CD4-positive, alpha-beta memory T cell (primary cell): ENCODE data around the gene IL19. TPM values are rescaled to one million over a fixed set of nuclear protein-coding genes. Genes with fewer than 3 reads are reported as not detected.
A peak's percentile ranks its signal among the peaks of the same experiment; 100 is the strongest.

ENCODE experiments used
- CTCF ChIA-PET: fragments of 350-600 bp; sonication (Branson Sonifier 250); formaldehyde crosslinking; loops from one replicate; lab custom pipeline; 2021; ENCODE audit warnings: inconsistent platforms; ENCODE audit not compliant: partially characterized antibody; lab: Charles Lee
- POLR2A ChIA-PET: fragments of 350-600 bp; sonication (Branson Sonifier 250); formaldehyde crosslinking; loops from one replicate; lab custom pipeline; 2021; ENCODE audit not compliant: partially characterized antibody; lab: Charles Lee
- DNase-seq, 5 donors: peaks; one replicate each; pipeline versions ENCODE4 v3.0.0 to v3.0.0-alpha.2; 2020 to 2022; ENCODE audit warnings: mixed read lengths in 1 of 5
- H3K27ac ChIP-seq: one replicate; pipeline ENCODE4 v1.7.0; 2013; ENCODE audit warnings: low read depth, low read length
- H3K27me3 ChIP-seq: 2 replicates; pipeline ENCODE4 v1.7.0; 2013; ENCODE audit warnings: mild to moderate bottlenecking, low read length, moderate library complexity; ENCODE audit not compliant: insufficient read depth
- H3K36me3 ChIP-seq: 2 replicates; pipeline ENCODE4 v1.7.0; 2013; ENCODE audit warnings: mild to moderate bottlenecking, low read length, moderate library complexity; ENCODE audit not compliant: insufficient read depth
- H3K4me1 ChIP-seq: 2 replicates; pipeline ENCODE4 v1.7.0; 2013; ENCODE audit warnings: mild to moderate bottlenecking, low read length, moderate library complexity; ENCODE audit not compliant: insufficient read depth
- H3K4me3 ChIP-seq, 2 donors: one replicate each; pipeline ENCODE4 v1.7.0; 2013; ENCODE audit warnings: low read length in 2 of 2, mild to moderate bottlenecking in 1 of 2
- H3K9me3 ChIP-seq, 2 donors: one replicate each; pipeline ENCODE4 v1.7.0; 2013; ENCODE audit warnings: low read length in 2 of 2, control low read depth in 1 of 2; ENCODE audit not compliant: control insufficient read depth in 1 of 2
- H3K27ac Mint-ChIP-seq, 7 donors: one replicate each; pipeline ENCODE4 v1.8.0; 2020 to 2021; ENCODE audit warnings: mixed read lengths in 7 of 7, mild to moderate bottlenecking in 6 of 7, inconsistent platforms in 3 of 7, moderate library complexity in 3 of 7
- H3K27me3 Mint-ChIP-seq, 2 donors: one replicate each; pipeline ENCODE4 v1.8.0; 2020 to 2021; ENCODE audit warnings: mixed read lengths in 2 of 2
- H3K36me3 Mint-ChIP-seq, 2 donors: one replicate each; pipeline ENCODE4 v1.8.0; 2020 to 2021; ENCODE audit warnings: mixed read lengths in 2 of 2, inconsistent platforms in 1 of 2, mild to moderate bottlenecking in 1 of 2
- H3K4me1 Mint-ChIP-seq, 4 donors: one replicate each; pipeline ENCODE4 v1.8.0; 2020 to 2021; ENCODE audit warnings: mixed read lengths in 4 of 4, mild to moderate bottlenecking in 1 of 4
- H3K4me3 Mint-ChIP-seq, 8 donors: one replicate each; pipeline ENCODE4 v1.8.0; 2020 to 2021; ENCODE audit warnings: mixed read lengths in 8 of 8, mild to moderate bottlenecking in 7 of 8, moderate library complexity in 6 of 8, inconsistent platforms in 3 of 8
- H3K9me3 Mint-ChIP-seq, 8 donors: one replicate each; pipeline ENCODE4 v1.8.0; 2020 to 2021; ENCODE audit warnings: mixed read lengths in 8 of 8, mild to moderate bottlenecking in 5 of 8, inconsistent platforms in 3 of 8, moderate library complexity in 1 of 8
- intact Hi-C: fragments of 100-400 bp; cut with micrococcal nuclease; formaldehyde crosslinking; loops from one replicate; pipeline ENCODE4 v1.15.1; 2023
- polyA plus RNA-seq, 2 donors: library from polyadenylated mRNA; unstranded; fragments of 300-500 nt; fragmentation: Illumina TruSeq; gene quantifications; one replicate each; pipeline ENCODE4 v1.2.3, GENCODE V29; 2021
- total RNA-seq, 2 experiments: library from RNA; stranded (reverse); gene quantifications; one replicate each; pipeline ENCODE4 v1.2.3, GENCODE V29; 2021

Gene IL19
- total and polyA plus RNA-seq, 4 experiments from 2014 or later = not detected

DNA sequence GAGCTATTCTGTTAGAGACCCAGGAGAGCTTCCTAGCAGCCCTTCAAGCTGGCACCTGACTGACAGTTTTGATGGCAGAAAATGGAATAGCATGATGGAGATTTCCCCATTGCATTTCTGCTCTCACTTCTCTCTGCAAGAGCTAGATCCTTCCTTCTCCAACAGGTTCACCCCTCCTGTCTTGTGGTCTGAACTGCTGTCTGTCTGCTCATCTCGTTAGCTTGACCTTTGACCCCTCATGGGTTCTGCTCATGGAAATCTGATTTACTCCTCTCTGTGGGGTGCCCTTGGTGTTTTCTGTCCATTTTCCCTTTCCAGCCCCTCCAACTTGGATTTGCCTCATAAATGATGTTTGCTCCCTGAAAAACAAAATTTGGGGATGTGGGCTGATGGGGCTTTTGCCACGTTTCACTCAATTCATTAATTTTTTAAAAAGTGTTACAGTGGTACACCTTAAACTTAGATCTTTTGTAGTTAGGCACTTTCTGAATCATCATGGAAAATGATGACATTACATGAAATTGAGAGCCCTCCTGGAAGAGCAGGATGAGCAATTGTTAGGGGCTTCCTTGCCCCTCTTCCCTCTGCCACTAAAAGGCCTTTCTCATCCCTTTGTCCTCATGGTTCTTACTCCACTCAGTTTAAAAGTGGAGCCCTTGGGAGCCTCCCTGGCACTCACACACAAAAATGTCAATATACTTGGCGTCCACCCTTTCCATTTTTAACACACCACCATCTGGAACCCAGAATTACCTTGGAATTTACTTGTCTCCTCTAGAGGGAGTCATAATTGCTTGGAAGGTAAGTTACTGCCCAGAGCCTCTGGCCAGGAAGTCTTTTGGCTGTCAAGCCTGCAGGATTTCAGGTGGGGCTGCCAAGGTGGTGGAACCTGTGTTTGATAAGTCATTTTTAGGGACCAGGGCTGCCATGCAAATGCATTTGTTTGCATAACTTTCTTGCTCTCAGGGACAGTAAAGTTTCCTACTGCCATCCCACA is 31.9 kb upstream of the IL19 start:
- DNase-seq = no peak
- Histone ChIP-seq H3K9me3 (no peaks in the 10 kb centered on the region), H3K4me3 (no peak overlapping the region), H3K36me3 (no peaks in the 10 kb centered on the region), H3K27ac (peak overlapping the region; percentile 53), H3K4me1 (peaks cover 72% of the 10 kb centered on the region), H3K27me3 (no peaks in the 10 kb centered on the region)
- intact Hi-C loops = loop anchor here (2.0 kb wide), 1 partner anchor 28 kb away; no protein-coding TSS in a partner anchor
- Mint-ChIP-seq H3K4me1 (peaks cover 51 to 89% (median 70%) of the 10 kb centered on the region in 4 donors), H3K9me3 (no peaks in the 10 kb centered on the region), H3K36me3 (peaks cover 6 to 12% of the 10 kb centered on the region in 2 donors), H3K27ac (peak overlapping the region; percentile 92 to 97 (median 94)), H3K27me3 (no peaks in the 10 kb centered on the region), H3K4me3 (peak overlapping the region in 5 of 8 donors; percentile 25 to 77 (median 46))
- ChIA-PET POLR2A (interaction anchor here (0.8 to 6.9 kb wide), 8 partner anchors 14 to 187 kb away, joined by 3 to 158 read pairs (median 8); partner anchors contain the start of genes IL10 and IL19), CTCF (interaction anchor here (0.8 to 9.1 kb wide), 19 partner anchors 12 to 243 kb away, joined by 3 to 351 read pairs (median 6); partner anchors contain the start of genes IL10 and IL20)

- peak overlapping the region; percentile 15 to 85 (median 52) for H3K4me3 Mint-ChIP-seq
Measured at GRCh38 chr1:206739411-206740076, 31.0 kb upstream of the IL19 start.

GRCh38 chr1:206741142-206741701 is 29.4 kb upstream of the IL19 start:
- Histone ChIP-seq H3K27me3 (no peaks in the 10 kb centered on the region), H3K9me3 (no peaks in the 10 kb centered on the region), H3K27ac (no peak overlapping the region), H3K36me3 (no peaks in the 10 kb centered on the region), H3K4me3 (no peak overlapping the region), H3K4me1 (peaks cover 59% of the 10 kb centered on the region)
- Mint-ChIP-seq H3K27ac (peak overlapping the region in 5 of 7 donors; percentile 2 to 94 (median 53)), H3K36me3 (peaks cover 0 to 2% of the 10 kb centered on the region in 2 donors), H3K4me3 (no peak overlapping the region), H3K4me1 (peaks cover 46 to 86% (median 61%) of the 10 kb centered on the region in 4 donors), H3K27me3 (no peaks in the 10 kb centered on the region), H3K9me3 (no peaks in the 10 kb centered on the region)
- CTCF ChIA-PET = interaction anchor here (0.7 to 3.1 kb wide), 9 partner anchors 14 to 171 kb away, joined by 3 to 19 read pairs (median 6); no protein-coding TSS in a partner anchor
- POLR2A ChIA-PET = interaction anchor here (1.3 to 2.7 kb wide), 3 partner anchors 17 to 63 kb away, joined by 4 to 8 read pairs (median 8); no protein-coding TSS in a partner anchor
- intact Hi-C loops = no loop called here
- no peak for DNase-seq

More at GRCh38 chr1:206739411-206740076, 31.0 kb upstream of the IL19 start:
- ChIA-PET POLR2A (interaction anchor here (0.8 to 2.7 kb wide), 6 partner anchors 13 to 65 kb away, joined by 3 to 10 read pairs (median 6); no protein-coding TSS in a partner anchor), CTCF (interaction anchor here (0.7 to 3.1 kb wide), 20 partner anchors 13 to 242 kb away, joined by 3 to 19 read pairs (median 4); partner anchors contain the start of genes FCMR, IL10 and IL20)
- peaks cover 70% of the 10 kb centered on the region for H3K4me1 ChIP-seq
- H3K27me3 ChIP-seq = no peaks in the 10 kb centered on the region
- H3K27ac Mint-ChIP-seq = peak overlapping the region; percentile 84 to 97 (median 94)
- H3K4me3 ChIP-seq = no peak overlapping the region
- peaks cover 49 to 88% (median 70%) of the 10 kb centered on the region in 4 donors for H3K4me1 Mint-ChIP-seq
- H3K27me3 Mint-ChIP-seq = no peaks in the 10 kb centered on the region
- H3K9me3 Mint-ChIP-seq = no peaks in the 10 kb centered on the region
- H3K36me3 ChIP-seq = no peaks in the 10 kb centered on the region
- H3K36me3 Mint-ChIP-seq = peaks cover under 1 to 6% of the 10 kb centered on the region in 2 donors
- H3K9me3 ChIP-seq = no peaks in the 10 kb centered on the region
- intact Hi-C loops = loop anchor here (2.0 kb wide), 1 partner anchor 27 kb away; no protein-coding TSS in a partner anchor
- no peak overlapping the region for H3K27ac ChIP-seq
- DNase-seq = peak in 3 of 5 donors; percentile 25 to 43 (median 38)

DNA sequence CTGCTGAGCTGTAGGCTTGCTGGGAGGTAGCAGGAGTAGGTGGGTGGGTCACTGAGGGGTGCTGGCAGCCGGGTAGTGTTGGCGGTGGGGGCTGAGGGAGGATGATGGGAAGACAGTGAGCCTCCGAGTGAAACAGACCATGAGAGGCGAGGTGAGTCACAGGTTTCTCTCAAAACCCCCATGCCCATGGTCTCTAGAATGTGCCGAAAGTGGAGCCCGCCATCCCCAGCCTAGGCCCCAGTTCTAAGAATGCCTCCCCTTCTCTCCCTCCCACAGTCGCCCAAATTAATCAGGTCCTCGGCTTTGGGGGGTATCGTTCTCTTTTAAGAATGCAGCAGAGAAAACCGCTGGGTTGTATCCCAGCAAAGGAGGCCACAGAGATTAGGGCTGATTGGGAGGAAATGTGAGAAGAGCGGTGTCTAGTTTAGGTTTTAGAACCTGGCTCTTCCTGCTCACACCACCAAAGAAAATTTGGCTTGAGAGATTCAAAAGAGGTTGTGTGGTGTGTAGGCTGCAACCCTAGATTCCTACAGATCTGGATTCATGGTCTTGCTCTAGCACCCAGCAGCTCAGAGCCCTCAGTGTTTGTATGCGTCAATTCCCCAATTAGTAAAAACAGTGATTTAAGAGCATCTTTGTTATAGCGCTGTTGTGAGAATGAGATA is 27.7 kb upstream of the IL19 start:
- DNase-seq = no peak
- Histone ChIP-seq H3K9me3 (no peaks in the 10 kb centered on the region), H3K27me3 (no peaks in the 10 kb centered on the region), H3K27ac (no peak overlapping the region), H3K4me1 (peaks cover 43% of the 10 kb centered on the region), H3K36me3 (no peaks in the 10 kb centered on the region), H3K4me3 (no peak overlapping the region)
- intact Hi-C loops = no loop called here
- ChIA-PET CTCF (interaction anchor here (1.0 to 3.6 kb wide), 4 partner anchors 8 to 56 kb away, joined by 4 to 21 read pairs (median 4); no protein-coding TSS in a partner anchor), POLR2A (interaction anchor here (0.9 to 3.6 kb wide), 6 partner anchors 8 to 158 kb away, joined by 3 to 12 read pairs (median 4); no protein-coding TSS in a partner anchor)
- Mint-ChIP-seq H3K4me1 (peaks cover 34 to 82% (median 49%) of the 10 kb centered on the region in 4 donors), H3K36me3 (peaks cover 0 to under 1% of the 10 kb centered on the region in 2 donors), H3K27ac (peak overlapping the region in 6 of 7 donors; percentile 31 to 70 (median 51)), H3K4me3 (peak overlapping the region in 3 of 8 donors; percentile 3 to 20 (median 13)), H3K9me3 (no peaks in the 10 kb centered on the region), H3K27me3 (no peaks in the 10 kb centered on the region)

DNA sequence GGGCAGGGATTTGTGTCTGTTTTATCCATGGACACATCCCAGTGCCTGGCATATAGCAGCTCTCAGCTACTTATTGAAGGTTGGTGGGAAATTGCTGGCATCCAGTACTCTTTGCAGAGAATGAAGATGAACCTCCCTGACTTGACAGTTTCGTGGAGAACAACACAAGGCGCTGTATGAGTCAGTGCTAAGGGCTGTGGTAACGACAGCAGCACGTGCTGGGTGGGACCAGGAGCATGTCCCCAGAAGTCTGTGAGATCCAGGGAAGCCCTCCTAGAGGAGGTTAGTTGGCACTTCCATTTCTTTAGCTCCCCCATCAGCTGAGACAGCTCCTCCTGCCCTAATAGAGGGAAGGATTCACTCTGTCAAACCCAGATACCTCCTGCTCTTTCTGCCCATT is 25.9 kb upstream of the IL19 start:
- H3K27ac Mint-ChIP-seq = peak overlapping the region in 5 of 7 donors; percentile 33 to 78 (median 48)

More for the DNA sequence above, 25.9 kb upstream of the IL19 start:
- peak overlapping the region in 3 of 8 donors; percentile 31 to 60 (median 39) for H3K4me3 Mint-ChIP-seq
- H3K27me3 ChIP-seq = no peaks in the 10 kb centered on the region
- peaks cover 0 to 2% (median 0%) of the 10 kb centered on the region in 8 donors for H3K9me3 Mint-ChIP-seq
- no peaks in the 10 kb centered on the region for H3K36me3 Mint-ChIP-seq
- peaks cover 25% of the 10 kb centered on the region for H3K4me1 ChIP-seq
- ChIA-PET CTCF (interaction anchor here (0.7 to 3.6 kb wide), 11 partner anchors 10 to 114 kb away, joined by 3 to 21 read pairs (median 3); no protein-coding TSS in a partner anchor), POLR2A (interaction anchor here (0.5 to 3.6 kb wide), 7 partner anchors 8 to 186 kb away, joined by 3 to 12 read pairs (median 3); partner anchors contain the start of gene IL19)
- peaks cover 20 to 64% (median 33%) of the 10 kb centered on the region in 4 donors for H3K4me1 Mint-ChIP-seq
- no peaks in the 10 kb centered on the region for H3K9me3 ChIP-seq
- H3K4me3 ChIP-seq = no peak overlapping the region
- H3K36me3 ChIP-seq = no peaks in the 10 kb centered on the region
- intact Hi-C loops = no loop called here
- peak in 1 of 5 donors; percentile 44 for DNase-seq
- no peaks in the 10 kb centered on the region for H3K27me3 Mint-ChIP-seq
- no peak overlapping the region for H3K27ac ChIP-seq
